RWPE1 (cell line): Measurements from ENCODE around the gene SYNJ2.

Experiments
- CTCF ChIA-PET: fragments of 350-600 bp; sonication (Branson Sonifier 250); formaldehyde crosslinking; extraction: SDS; loops from one replicate; lab custom pipeline; 2021; lab: Yijun Ruan, JAX
- POLR2A ChIA-PET: fragments of 400-600 bp; formaldehyde crosslinking; extraction: SDS; loops from one replicate; lab custom pipeline; 2020; ENCODE audit warnings: antibody characterized with exemption; ENCODE audit not compliant: low non-redundant PET; lab: Yijun Ruan, JAX
- DNase-seq: peaks from one replicate; pipeline ENCODE4 v3.0.0; 2012; ENCODE audit warnings: low spot score
- H3K27ac ChIP-seq: fragments of 450-650 bp; 2 replicates; pipeline ENCODE4 v1.5.1; 2017
- TF ChIP-seq, protein P1 (sequence below): fragments of 450-650 bp; conservative IDR thresholded peaks from 2 replicates; pipeline ENCODE4 v1.5.1; 2017; ENCODE audit warnings: low read depth, mild to moderate bottlenecking

The SYNJ2 gene

DNA sequence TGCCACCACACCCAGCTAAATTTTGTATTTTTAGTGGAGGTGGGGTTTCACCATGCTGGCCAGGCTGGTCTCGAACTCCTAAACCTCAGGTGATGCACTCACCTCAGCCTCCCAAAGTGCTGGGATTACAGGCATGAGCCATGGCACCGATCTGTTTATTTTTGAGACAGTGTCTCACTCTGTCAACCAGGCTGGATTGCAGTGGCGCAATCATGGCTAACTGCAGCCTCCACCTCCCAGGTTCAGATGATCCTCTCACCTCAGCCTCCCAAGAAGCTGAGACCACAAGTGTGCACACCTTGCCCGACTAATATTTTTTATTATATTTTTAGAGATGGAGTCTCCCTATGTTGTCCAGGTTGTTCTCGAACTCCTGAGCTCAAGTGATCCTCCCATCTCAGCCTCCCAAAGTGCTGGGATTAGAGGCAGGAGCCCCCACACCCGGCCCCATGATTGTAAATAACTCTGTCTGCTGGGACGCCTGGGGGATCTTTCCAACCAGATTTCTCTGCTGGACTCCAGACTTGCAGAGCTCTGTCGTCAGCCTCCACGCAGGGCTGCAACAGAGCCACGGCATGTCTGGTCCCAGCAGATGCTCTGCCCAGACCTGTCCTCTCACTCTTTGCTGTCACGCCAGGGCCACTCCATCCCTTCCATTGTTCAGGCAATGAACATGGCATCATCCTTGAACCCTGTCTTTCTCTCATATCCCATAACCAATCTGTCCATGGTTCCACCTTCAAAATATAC, 25.3 kb downstream of the SYNJ2 start:
- TF ChIP-seq, protein P1, sequence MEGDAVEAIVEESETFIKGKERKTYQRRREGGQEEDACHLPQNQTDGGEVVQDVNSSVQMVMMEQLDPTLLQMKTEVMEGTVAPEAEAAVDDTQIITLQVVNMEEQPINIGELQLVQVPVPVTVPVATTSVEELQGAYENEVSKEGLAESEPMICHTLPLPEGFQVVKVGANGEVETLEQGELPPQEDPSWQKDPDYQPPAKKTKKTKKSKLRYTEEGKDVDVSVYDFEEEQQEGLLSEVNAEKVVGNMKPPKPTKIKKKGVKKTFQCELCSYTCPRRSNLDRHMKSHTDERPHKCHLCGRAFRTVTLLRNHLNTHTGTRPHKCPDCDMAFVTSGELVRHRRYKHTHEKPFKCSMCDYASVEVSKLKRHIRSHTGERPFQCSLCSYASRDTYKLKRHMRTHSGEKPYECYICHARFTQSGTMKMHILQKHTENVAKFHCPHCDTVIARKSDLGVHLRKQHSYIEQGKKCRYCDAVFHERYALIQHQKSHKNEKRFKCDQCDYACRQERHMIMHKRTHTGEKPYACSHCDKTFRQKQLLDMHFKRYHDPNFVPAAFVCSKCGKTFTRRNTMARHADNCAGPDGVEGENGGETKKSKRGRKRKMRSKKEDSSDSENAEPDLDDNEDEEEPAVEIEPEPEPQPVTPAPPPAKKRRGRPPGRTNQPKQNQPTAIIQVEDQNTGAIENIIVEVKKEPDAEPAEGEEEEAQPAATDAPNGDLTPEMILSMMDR = no peak
- ChIA-PET POLR2A (no interaction called here), CTCF (no interaction called here)
- 0 out of 2 replicates have a peak overlapping the region, but pooled peaks have one; percentile 4 for H3K27ac ChIP-seq
- no peak for DNase-seq

DNA sequence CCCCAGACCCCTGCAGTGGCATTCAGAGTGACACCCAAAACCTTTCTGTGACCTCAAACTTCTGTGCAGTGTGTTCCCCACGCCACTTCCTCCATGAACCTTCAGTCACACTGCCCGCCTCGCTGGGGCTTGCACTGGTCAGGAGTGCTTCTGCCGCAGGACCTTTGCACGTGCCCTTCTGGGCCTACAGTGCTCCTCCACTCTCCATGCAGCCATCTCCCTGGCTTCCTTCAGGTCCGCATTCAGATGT, 27.1 kb downstream of the SYNJ2 start:
- no peak overlapping the region for H3K27ac ChIP-seq
- no peak for DNase-seq
- CTCF ChIA-PET = no interaction called here
- TF ChIP-seq, protein P1 = no peak
- POLR2A ChIA-PET = no interaction called here

DNA sequence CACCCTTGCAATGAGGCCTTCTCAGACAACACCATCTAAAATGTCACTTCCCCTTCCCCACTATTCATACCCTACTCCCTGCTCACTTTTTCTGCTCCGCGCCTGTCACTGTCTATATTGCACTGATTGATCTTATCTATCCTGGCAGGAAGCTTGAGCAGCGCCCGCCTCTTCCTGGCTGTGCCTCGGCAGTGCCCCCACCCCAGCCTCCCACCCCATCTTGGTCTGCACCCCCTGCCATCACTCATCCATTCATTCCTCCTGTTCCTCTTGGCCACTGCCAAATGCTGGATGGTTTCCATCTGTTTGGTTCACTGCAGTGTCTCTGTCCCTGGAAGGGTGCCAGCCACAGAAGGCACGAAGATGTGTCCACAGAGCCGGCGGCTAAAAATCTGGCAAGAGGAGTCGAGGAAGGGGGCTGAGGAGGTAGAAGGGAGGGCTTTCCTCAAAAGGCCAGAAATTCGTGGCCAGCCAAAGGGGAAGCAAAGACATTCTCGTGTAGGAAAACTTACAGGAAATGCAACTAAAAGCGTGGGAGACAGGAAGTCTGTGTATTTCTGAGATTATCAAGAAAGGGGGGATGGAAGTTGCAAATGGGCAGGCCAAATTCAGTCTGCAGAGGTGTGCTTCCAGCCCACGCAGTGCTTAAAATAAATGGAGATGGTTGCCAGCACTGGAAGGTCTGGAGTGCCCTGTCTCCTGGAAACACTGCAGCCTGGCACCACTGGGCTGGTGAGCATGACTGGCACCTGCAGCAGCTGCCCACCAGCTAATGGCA, 27.6 kb downstream of the SYNJ2 start:
- TF ChIP-seq, protein P1 = no peak
- CTCF ChIA-PET = interaction anchor here (0.5 kb wide), 1 partner anchor 695 kb away, joined by 4 read pairs; no protein-coding TSS in a partner anchor

DNA sequence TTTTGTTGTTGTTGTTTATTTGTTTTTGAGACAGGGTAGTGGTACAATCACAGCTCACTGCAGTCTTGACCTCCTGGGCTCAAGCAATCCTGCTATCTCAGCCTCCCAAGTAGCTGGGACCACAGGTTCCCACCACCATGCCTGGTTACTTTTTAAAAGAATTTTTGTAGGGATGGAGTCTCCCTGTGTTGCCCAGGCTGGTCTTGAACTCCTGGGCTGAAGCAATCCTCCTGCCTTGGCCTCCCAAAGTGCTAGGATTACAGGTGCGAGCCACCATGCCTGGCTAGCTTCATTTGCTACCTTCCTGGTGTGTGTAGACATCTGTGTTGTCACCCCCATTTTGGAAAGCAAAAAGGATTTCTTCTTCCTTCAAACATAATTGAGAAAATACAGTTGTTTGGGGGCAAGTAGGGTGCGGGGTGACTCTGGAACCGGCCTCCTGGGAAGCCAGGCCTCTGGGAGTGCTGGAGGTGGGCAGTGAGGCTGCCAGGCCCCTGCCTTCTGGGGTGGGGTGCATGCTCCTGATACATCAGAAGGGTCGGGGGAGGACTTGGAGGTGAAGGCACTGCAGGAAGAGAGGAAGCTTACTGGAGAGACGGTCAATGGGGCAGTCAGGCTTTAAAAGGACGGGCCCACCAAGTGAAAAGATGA, 28.4 kb downstream of the SYNJ2 start:
- POLR2A ChIA-PET = no interaction called here
- no peak for DNase-seq
- peak overlapping the region; percentile 16 for H3K27ac ChIP-seq

More for the DNA sequence above, 27.6 kb downstream of the SYNJ2 start:
- H3K27ac ChIP-seq = peak overlapping the region; percentile 16
- POLR2A ChIA-PET = no interaction called here
- no peak for DNase-seq

DNA sequence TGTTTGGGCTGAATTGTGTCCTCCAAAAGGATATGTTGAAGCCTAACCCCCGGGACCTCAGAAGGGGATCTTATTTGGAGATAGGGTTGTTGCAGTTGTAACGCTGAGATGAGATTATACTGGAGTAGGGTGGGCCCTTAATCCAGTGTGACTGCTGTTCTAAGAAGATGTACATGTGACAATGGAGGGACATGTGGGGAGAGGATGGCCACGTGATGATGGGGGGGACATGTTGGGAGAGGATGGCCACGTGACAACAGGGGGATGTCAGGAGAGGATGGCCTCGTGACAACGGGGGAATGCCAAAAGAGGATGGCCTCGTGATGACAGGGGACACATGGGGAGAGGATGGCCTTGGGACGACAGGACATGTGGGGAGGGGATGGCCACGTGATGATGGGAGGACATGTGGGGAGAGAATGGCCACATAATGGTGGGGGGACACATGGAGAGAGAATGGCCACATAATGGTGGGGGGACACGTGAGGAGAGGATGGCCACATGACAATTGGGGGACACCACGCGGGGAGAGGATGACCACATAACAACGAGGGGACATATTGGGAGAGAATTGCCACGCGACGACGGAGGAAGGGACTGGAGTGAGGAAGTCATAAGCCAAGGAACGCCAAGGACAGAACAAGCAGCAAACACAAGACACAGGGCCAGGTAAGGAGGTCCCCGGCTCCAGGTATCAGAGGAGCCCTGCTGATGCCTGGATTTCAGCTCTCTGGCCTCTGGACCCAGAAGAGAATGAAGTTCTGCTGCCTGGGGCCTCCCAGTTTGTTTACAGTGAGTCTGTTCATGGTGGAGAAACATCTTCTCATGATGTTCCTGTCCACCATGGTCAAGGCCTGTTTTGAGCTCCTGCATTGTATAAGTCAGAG, 29.2 kb downstream of the SYNJ2 start:
- DNase-seq = no peak
- ChIA-PET CTCF (interaction anchor here (0.6 kb wide), 1 partner anchor 1748 kb away, joined by 3 read pairs; no protein-coding TSS in a partner anchor), POLR2A (no interaction called here)
- no peak overlapping the region for H3K27ac ChIP-seq
- TF ChIP-seq, protein P1 = no peak

More for the DNA sequence above, 28.4 kb downstream of the SYNJ2 start:
- CTCF ChIA-PET = interaction anchor here (0.5 to 0.6 kb wide), 2 partner anchors 694 to 1749 kb away, joined by 3 to 4 read pairs; no protein-coding TSS in a partner anchor
- TF ChIP-seq, protein P1 = no peak
